ENCODE measurements around the gene MUS81. TPM values are rescaled to one million over a fixed set of nuclear protein-coding genes. Genes with fewer than 3 reads are reported as not detected.

MUS81 gene
- total and polyA plus RNA-seq, 9 of the 15 experiments (the other 6 are each of a cell fraction or from before 2014, with no cell fraction given), result 13.4 to 118 (median 53.7) TPM

- peak; percentile 21; the same call in 1 of the 2 replicates for TF ChIP-seq FOXP4 (CRISPR knock-in tag; IDR thresholded peaks at IDR 0.05; ENCODE audit: borderline replicate concordance)
- peak in 1 of 3 experiments; percentile 11; a peak in 1 of 6 replicates for TF ChIP-seq CTCF (IDR thresholded peaks at IDR 0.05 in 2 of 3, conservative IDR thresholded peaks at IDR 0.05 in 1 of 3; ENCODE audit: insufficient read depth in 2 of 3, low read depth in 1 of 3, low read length in 3 of 3)
- TF ChIP-seq CLOCK (CRISPR knock-in tag; IDR thresholded peaks at IDR 0.05; ENCODE audit: borderline replicate concordance), result peak; percentile 36; the same call in 1 of the 2 replicates
- peak; percentile 93 for TF ChIP-seq FUS (optimal IDR thresholded peaks at IDR 0.05; ENCODE audit: low read depth, low read length)
- TF ChIP-seq ARID1B (IDR thresholded peaks at IDR 0.05), result peak; percentile 76
- TF ChIP-seq MGA (IDR thresholded peaks at IDR 0.05), result peak; percentile 98
- no peak for TF ChIP-seq MED1 (CRISPR knock-in tag; IDR thresholded peaks at IDR 0.05; ENCODE audit: borderline replicate concordance)
Observed at GRCh38 chr11:65899356-65900124, 39.3 kb downstream of the MUS81 start (continued).
